Trophoblast cell (in vitro differentiated cells and primary cell): Measurements from ENCODE around the gene DEDD2.
A peak's percentile ranks its signal among the peaks of the same experiment; 100 is the strongest.

Experiments used
- DNase-seq, 2 donors: peaks; one replicate each; pipeline ENCODE4 v3.0.0-alpha.2; 2016
- H2AFZ ChIP-seq: 2 replicates; pipeline ENCODE4 v1.6.1; 2013; ENCODE audit warnings: low read length, moderate library complexity, mild to moderate bottlenecking; ENCODE audit not compliant: insufficient read depth, poor library complexity
- H2AK5ac ChIP-seq: 2 replicates; pipeline ENCODE4 v1.6.1; 2013; ENCODE audit warnings: mild to moderate bottlenecking, low read length
- H2BK120ac ChIP-seq: 2 replicates; pipeline ENCODE4 v1.6.1; 2013; ENCODE audit warnings: low read length, mild to moderate bottlenecking, moderate library complexity; ENCODE audit not compliant: insufficient read depth, poor library complexity
- H2BK12ac ChIP-seq: 2 replicates; pipeline ENCODE4 v1.6.1; 2013; ENCODE audit warnings: mild to moderate bottlenecking, low read length, moderate library complexity
- H2BK5ac ChIP-seq: 2 replicates; pipeline ENCODE4 v1.6.1; 2013; ENCODE audit warnings: low read length, low read depth, moderate library complexity, mild to moderate bottlenecking; ENCODE audit not compliant: poor library complexity
- H3K14ac ChIP-seq: 2 replicates; pipeline ENCODE4 v1.6.1; 2013; ENCODE audit warnings: mild to moderate bottlenecking, low read length
- H3K18ac ChIP-seq: 2 replicates; pipeline ENCODE4 v1.6.1; 2013; ENCODE audit warnings: mild to moderate bottlenecking, low read length
- H3K23ac ChIP-seq: 2 replicates; pipeline ENCODE4 v1.6.1; 2013; ENCODE audit warnings: low read length
- H3K27ac ChIP-seq: 2 replicates; pipeline ENCODE4 v1.5.1; 2013; ENCODE audit warnings: low read depth, mild to moderate bottlenecking, inconsistent platforms, low read length, moderate library complexity
- H3K27me3 ChIP-seq: 2 replicates; pipeline ENCODE4 v1.6.1; 2013; ENCODE audit warnings: inconsistent platforms, mild to moderate bottlenecking, low read length, moderate library complexity; ENCODE audit not compliant: insufficient read depth
- H3K36me3 ChIP-seq, 2 experiments: 1 replicate in 1 of 2; 2 replicates in 1 of 2; pipeline ENCODE4 v1.6.1; 2013; ENCODE audit warnings: low read length in 2 of 2, mild to moderate bottlenecking in 2 of 2, moderate library complexity in 1 of 2; ENCODE audit not compliant: insufficient read depth in 2 of 2, control insufficient read depth in 1 of 2
- H3K4ac ChIP-seq: 2 replicates; pipeline ENCODE4 v1.6.1; 2013; ENCODE audit warnings: low read depth, mild to moderate bottlenecking, low read length, moderate library complexity
- H3K4me1 ChIP-seq, 2 experiments: 1 replicate in 1 of 2; 2 replicates in 1 of 2; pipeline ENCODE4 v1.6.1; 2013; ENCODE audit warnings: low read length in 2 of 2, mild to moderate bottlenecking in 2 of 2, moderate library complexity in 1 of 2; ENCODE audit not compliant: insufficient read depth in 2 of 2, control insufficient read depth in 1 of 2
- H3K4me2 ChIP-seq: 2 replicates; pipeline ENCODE4 v1.6.1; 2013; ENCODE audit warnings: inconsistent platforms, mild to moderate bottlenecking, low read length, moderate library complexity
- H3K4me3 ChIP-seq: 2 replicates; pipeline ENCODE4 v1.5.1; 2013; ENCODE audit warnings: mild to moderate bottlenecking, low read depth, low read length, inconsistent platforms
- H3K79me1 ChIP-seq: one replicate; pipeline ENCODE4 v1.6.1; 2013; ENCODE audit warnings: low read length
- H3K79me2 ChIP-seq: 2 replicates; pipeline ENCODE4 v1.6.1; 2013; ENCODE audit warnings: low read length, mild to moderate bottlenecking; ENCODE audit not compliant: control insufficient read depth, insufficient read depth, poor library complexity
- H3K9ac ChIP-seq: 2 replicates; pipeline ENCODE4 v1.6.1; 2013; ENCODE audit warnings: mild to moderate bottlenecking, low read length
- H3K9me3 ChIP-seq: 2 replicates; pipeline ENCODE4 v1.6.1; 2013; ENCODE audit warnings: low read depth, mild to moderate bottlenecking, control low read depth, inconsistent platforms, low read length; ENCODE audit not compliant: insufficient read depth
- H4K12ac ChIP-seq: 2 replicates; pipeline ENCODE4 v1.6.1; 2013; ENCODE audit warnings: low read depth, mild to moderate bottlenecking, low read length, moderate library complexity
- H4K8ac ChIP-seq: 2 replicates; pipeline ENCODE4 v1.6.1; 2013; ENCODE audit warnings: low read depth, mild to moderate bottlenecking, low read length, moderate library complexity
- H4K91ac ChIP-seq: one replicate; pipeline ENCODE4 v1.6.1; 2013; ENCODE audit warnings: low read depth, mild to moderate bottlenecking, low read length, moderate library complexity
- WGBS: extraction: QIAGEN DNeasy Blood & Tissue Kit; methylation state at CpG from one replicate; pipeline ENCODE4 v1.1.7; 2013; ENCODE audit warnings: missing lambda C conversion rate; ENCODE audit not compliant: insufficient read length, insufficient coverage; ENCODE audit errors: extremely low coverage; 5-methylcytosine and 5-hydroxymethylcytosine counted together

Gene DEDD2

DNA sequence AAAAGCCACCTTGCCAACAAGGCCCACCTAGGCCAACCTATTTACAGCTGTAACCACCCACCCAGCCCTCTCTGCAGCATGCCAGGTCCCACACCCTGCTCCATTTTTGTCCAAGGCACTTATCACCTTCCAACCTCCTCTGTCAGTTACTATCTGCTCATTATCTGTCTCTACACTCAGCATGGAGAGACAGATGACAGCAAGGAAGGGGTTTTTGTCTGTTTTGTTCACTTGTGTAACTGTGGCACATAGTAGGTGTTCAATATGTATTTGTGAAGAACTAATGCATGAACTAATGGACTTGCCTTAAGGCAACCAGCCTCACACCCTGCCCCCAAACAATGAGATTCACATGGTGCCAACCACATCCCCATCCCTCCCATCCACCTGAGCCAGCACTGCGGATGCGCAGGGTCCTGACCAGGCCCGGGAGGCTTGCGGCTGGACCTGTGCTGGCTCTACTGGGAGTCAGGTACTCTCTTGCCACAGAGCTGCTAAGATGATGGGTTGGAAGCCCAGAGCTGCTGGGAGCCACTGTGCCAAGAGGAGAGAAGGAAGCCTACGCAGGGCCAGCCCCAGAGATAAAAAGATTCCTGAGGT is 17.3 kb downstream of the DEDD2 start:
- no peak overlapping the region for H2BK120ac ChIP-seq
- no peak overlapping the region for H3K14ac ChIP-seq
- no peaks in the 10 kb centered on the region for H3K79me1 ChIP-seq
- H3K4ac ChIP-seq = no peak overlapping the region
- WGBS = no CpG with 5 or more reads among the region's 5 CpGs
- no peaks in the 10 kb centered on the region for H3K79me2 ChIP-seq
- no peak overlapping the region for H2BK5ac ChIP-seq
- H3K4me3 ChIP-seq = no peak overlapping the region
- no peak overlapping the region for H3K27ac ChIP-seq
- H3K18ac ChIP-seq = peak overlapping the region; percentile 34
- H2AK5ac ChIP-seq = no peak overlapping the region
- no peak overlapping the region for H3K4me2 ChIP-seq
- no peaks in the 10 kb centered on the region for H3K9me3 ChIP-seq
- H3K23ac ChIP-seq = no peak overlapping the region
- H2BK12ac ChIP-seq = no peak overlapping the region
- no peak overlapping the region for H4K12ac ChIP-seq
- H3K27me3 ChIP-seq = no peaks in the 10 kb centered on the region
- no peak overlapping the region for H4K8ac ChIP-seq
- no peak overlapping the region for H2AFZ ChIP-seq
- H3K36me3 ChIP-seq = peaks cover 52 to 76% of the 10 kb centered on the region in 2 experiments
- DNase-seq = no peak
- H3K4me1 ChIP-seq = peaks cover 0 to 4% of the 10 kb centered on the region in 2 experiments
- H4K91ac ChIP-seq = no peak overlapping the region
- H3K9ac ChIP-seq = no peak overlapping the region

DNA sequence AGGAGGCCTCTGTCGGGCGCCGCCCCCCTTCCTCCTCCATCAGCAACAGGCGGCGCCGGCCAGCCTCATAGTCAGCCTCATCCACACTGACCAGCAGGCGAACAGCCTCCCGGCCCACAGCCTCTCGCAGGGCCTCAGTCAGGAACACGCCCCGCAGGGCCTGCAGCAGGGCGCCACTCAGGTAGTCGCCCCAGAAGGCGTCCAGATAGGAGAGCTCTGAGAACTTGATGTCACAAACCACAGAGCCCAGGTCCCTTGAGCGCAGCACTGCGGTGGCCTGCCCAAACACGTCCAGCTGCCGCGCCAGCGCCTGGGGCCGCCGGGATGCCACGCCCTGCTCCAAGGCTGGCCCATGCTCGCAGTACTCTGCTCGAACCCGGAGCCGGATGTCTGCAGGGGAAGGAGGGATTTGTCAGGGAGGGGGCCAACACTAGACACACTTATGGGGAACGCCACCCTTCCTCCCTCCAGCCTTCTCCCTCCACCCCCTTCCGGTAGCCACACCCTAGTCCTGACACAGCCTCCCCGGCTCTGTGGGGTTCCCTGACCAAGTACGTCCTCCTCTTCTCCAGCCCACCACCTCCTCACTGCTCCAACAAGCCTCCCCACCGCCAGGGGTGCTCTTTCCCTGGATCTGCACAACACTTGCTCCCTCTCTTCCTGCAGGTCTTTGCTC is 17.9 kb downstream of the DEDD2 start:
- no peaks in the 10 kb centered on the region for H3K27me3 ChIP-seq
- no peaks in the 10 kb centered on the region for H3K9me3 ChIP-seq
- H3K36me3 ChIP-seq = peaks cover 52 to 72% of the 10 kb centered on the region in 2 experiments
- no peak overlapping the region for H2AK5ac ChIP-seq
- H3K9ac ChIP-seq = no peak overlapping the region
- H2BK120ac ChIP-seq = no peak overlapping the region
- no peak for DNase-seq
- H4K8ac ChIP-seq = no peak overlapping the region
- WGBS = no CpG with 5 or more reads among the region's 32 CpGs
- no peak overlapping the region for H2BK12ac ChIP-seq
- no peak overlapping the region for H3K27ac ChIP-seq
- no peak overlapping the region for H3K4ac ChIP-seq
- H3K4me3 ChIP-seq = no peak overlapping the region
- no peak overlapping the region for H4K91ac ChIP-seq
- no peak overlapping the region for H2AFZ ChIP-seq
- no peak overlapping the region for H3K14ac ChIP-seq
- no peak overlapping the region for H3K23ac ChIP-seq
- peaks cover 0 to 4% of the 10 kb centered on the region in 2 experiments for H3K4me1 ChIP-seq
- no peaks in the 10 kb centered on the region for H3K79me2 ChIP-seq
- no peaks in the 10 kb centered on the region for H3K79me1 ChIP-seq
- H2BK5ac ChIP-seq = no peak overlapping the region
- H4K12ac ChIP-seq = no peak overlapping the region
- no peak overlapping the region for H3K18ac ChIP-seq
- no peak overlapping the region for H3K4me2 ChIP-seq

DNA sequence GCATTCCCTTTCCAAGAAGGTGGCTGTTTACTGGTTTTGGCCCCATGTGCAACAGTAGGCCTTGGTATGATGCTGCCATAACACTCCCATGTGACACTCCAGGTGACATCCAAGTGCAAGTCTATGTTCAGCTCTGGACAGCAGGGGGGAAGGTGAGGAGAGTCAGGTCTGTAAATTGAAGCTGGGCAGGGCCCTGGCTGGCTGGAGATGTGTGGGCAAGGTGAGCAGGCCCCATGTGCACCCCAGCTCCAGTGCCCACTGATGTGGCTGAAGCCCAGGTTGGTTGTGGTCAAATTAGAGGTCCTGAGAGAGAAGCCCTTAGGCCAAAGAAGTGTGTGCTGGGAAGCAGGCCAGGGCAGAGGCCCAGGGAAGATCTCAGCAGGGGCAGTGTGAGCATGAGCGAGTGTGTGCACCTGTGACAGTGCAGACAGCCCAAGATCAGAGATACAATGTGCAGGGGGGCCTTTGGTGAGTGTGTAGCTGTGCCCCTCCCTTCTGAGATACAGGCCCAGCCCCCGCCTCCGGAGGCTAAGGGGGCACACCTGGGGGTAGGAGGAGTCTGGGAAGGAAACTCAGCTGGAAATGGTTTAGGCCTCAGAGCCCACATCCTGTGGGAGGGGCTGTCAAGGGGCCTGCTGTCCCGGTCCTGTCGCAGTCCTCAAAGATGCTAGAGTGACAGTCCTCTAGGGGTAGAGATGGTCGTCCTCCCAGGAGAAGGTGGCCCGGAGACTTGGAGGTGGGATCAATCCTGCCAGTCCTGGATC is 18.6 kb downstream of the DEDD2 start:
- Histone ChIP-seq H2BK5ac (no peak overlapping the region), H4K91ac (no peak overlapping the region), H2BK120ac (no peak overlapping the region), H3K14ac (no peak overlapping the region), H3K23ac (no peak overlapping the region), H3K4me2 (no peak overlapping the region), H2BK12ac (no peak overlapping the region), H3K79me2 (no peaks in the 10 kb centered on the region), H3K9ac (no peak overlapping the region), H3K18ac (no peak overlapping the region), H3K9me3 (no peaks in the 10 kb centered on the region), H3K27ac (no peak overlapping the region), H4K12ac (no peak overlapping the region), H2AFZ (no peak overlapping the region), H3K27me3 (no peaks in the 10 kb centered on the region), H4K8ac (no peak overlapping the region), H2AK5ac (no peak overlapping the region), H3K79me1 (no peaks in the 10 kb centered on the region), H3K4me1 (peaks cover 0 to 4% of the 10 kb centered on the region in 2 experiments), H3K4ac (no peak overlapping the region), H3K4me3 (no peak overlapping the region), H3K36me3 (peaks cover 46 to 67% of the 10 kb centered on the region in 2 experiments)
- DNase-seq = no peak
- WGBS = no CpG with 5 or more reads among the region's 7 CpGs

GRCh38 chr19:42197375-42197817 is 20.1 kb downstream of the DEDD2 start:
- no peak overlapping the region for H4K8ac ChIP-seq
- no peak overlapping the region for H3K4ac ChIP-seq
- H2BK12ac ChIP-seq = no peak overlapping the region
- no peak overlapping the region for H3K23ac ChIP-seq
- H3K4me1 ChIP-seq = peaks cover 0 to 4% of the 10 kb centered on the region in 2 experiments
- WGBS = no CpG with 5 or more reads among the region's 5 CpGs
- no peak overlapping the region for H4K12ac ChIP-seq
- no peak overlapping the region for H3K18ac ChIP-seq
- no peaks in the 10 kb centered on the region for H3K79me2 ChIP-seq
- no peaks in the 10 kb centered on the region for H3K79me1 ChIP-seq
- no peak for DNase-seq
- H3K27me3 ChIP-seq = no peaks in the 10 kb centered on the region
- no peak overlapping the region for H3K4me2 ChIP-seq
- H2AK5ac ChIP-seq = no peak overlapping the region
- H4K91ac ChIP-seq = no peak overlapping the region
- H3K9me3 ChIP-seq = no peaks in the 10 kb centered on the region
- no peak overlapping the region for H3K27ac ChIP-seq
- H3K36me3 ChIP-seq = peaks cover 36 to 54% of the 10 kb centered on the region in 2 experiments
- no peak overlapping the region for H3K4me3 ChIP-seq
- H3K14ac ChIP-seq = no peak overlapping the region
- H2AFZ ChIP-seq = no peak overlapping the region
- H2BK120ac ChIP-seq = no peak overlapping the region
- H2BK5ac ChIP-seq = no peak overlapping the region
- H3K9ac ChIP-seq = no peak overlapping the region
